Measurements from ENCODE around the gene ATAD3A. TPM values are rescaled to one million over a fixed set of nuclear protein-coding genes. Genes with fewer than 3 reads are reported as not detected.

Gene ATAD3A
- total and polyA plus RNA-seq, 2 experiments from 2014 or later = 36.5 to 80.3 TPM

- TF ChIP-seq REST (IDR thresholded peaks at IDR 0.05; ENCODE audit: unreplicated experiment) (no peak), NANOG (IDR thresholded peaks at IDR 0.05; ENCODE audit: borderline replicate concordance) (no peak), CTCF (conservative IDR thresholded peaks at IDR 0.05; ENCODE audit: low read depth in 2 of 2) (no peak), ZNF114 (CRISPR knock-in tag; IDR thresholded peaks at IDR 0.05) (no peak), JUNB (IDR thresholded peaks at IDR 0.05; ENCODE audit: unreplicated experiment) (no peak), EZH2 (IDR thresholded peaks at IDR 0.05; ENCODE audit: low read depth, unreplicated experiment) (no peak)
These were observed 38.1 kb downstream of the ATAD3A start (continued) for GRCh38 chr1:1550087-1550486.

- Histone ChIP-seq H3F3A (replicated peaks; ENCODE audit: low read depth) (0 out of 2 replicates have a peak, but pooled peaks cover 15% of the 10 kb centered on the region), H3K4me2 (no peak overlapping the region), H3K79me2 (replicated peaks; ENCODE audit: insufficient read depth) (peaks cover 13% of the 10 kb centered on the region), H3K4me1 (ENCODE audit: insufficient read depth) (no peaks in the 10 kb centered on the region), H3K27me3 (ENCODE audit: insufficient read depth) (no peaks in the 10 kb centered on the region), H2AFZ (no peak overlapping the region), H3K4me3 (no peak overlapping the region), H3K36me3 (ENCODE audit: insufficient read depth) (no peaks in the 10 kb centered on the region), H3K27ac (ENCODE audit: low read depth) (no peak overlapping the region), H4K20me1 (replicated peaks; ENCODE audit: insufficient read depth) (peaks cover 25% of the 10 kb centered on the region), H3K9me2 (ENCODE audit: insufficient read depth) (no peaks in the 10 kb centered on the region)
- peak; percentile 62 for ATAC-seq
- Mint-ChIP-seq H3K9me3 (no peaks in the 10 kb centered on the region; the same call in 2 of the 3 replicates), H3K27me3 (ENCODE audit: insufficient read depth, low read depth, poor library complexity) (peaks cover 6% of the 10 kb centered on the region), H3K27ac (peak overlapping the region; percentile 75), H3K4me1 (no peaks in the 10 kb centered on the region), H3K36me3 (ENCODE audit: low read depth) (peaks cover 8% of the 10 kb centered on the region; the same call in 1 of the 3 replicates), H3K4me3 (no peak overlapping the region)
- TF ChIP-seq REST (IDR thresholded peaks at IDR 0.05; ENCODE audit: unreplicated experiment) (no peak), ETS1 (IDR thresholded peaks at IDR 0.05) (no peak), JUNB (IDR thresholded peaks at IDR 0.05; ENCODE audit: unreplicated experiment) (no peak), CTCF (conservative IDR thresholded peaks at IDR 0.05; ENCODE audit: low read depth in 2 of 2) (peak; percentile 41 to 55), POLR2AphosphoS5 (IDR thresholded peaks at IDR 0.05; ENCODE audit: low read depth) (0 out of 2 replicates have a peak, but pooled peaks have one; percentile 27)
- DNase-seq (ENCODE audit: low spot score) = peak; percentile 68
These were observed 38.9 kb downstream of the ATAD3A start for GRCh38 chr1:1550591-1551432.

Measured in GM23338 (cell line).